WTC11 (cell line): Measurements from ENCODE around the gene NKX6-2. TPM values are rescaled to one million over a fixed set of nuclear protein-coding genes. Genes with fewer than 3 reads are reported as not detected.

Source experiments
- ATAC-seq: fragments of 200-7000 bp; cut with Tn5 transposase; 2 replicates; pipeline ENCODE4 v1.10.0; 2021; ENCODE audit warnings: mild to moderate bottlenecking, moderate library complexity
- CTCF ChIA-PET: fragments of 300-600 bp; sonication (Branson Sonifier 250); formaldehyde crosslinking; loops from one replicate; lab custom pipeline; 2021; ENCODE audit warnings: antibody characterized with exemption; lab: Charles Lee
- POLR2A ChIA-PET: fragments of 350-600 bp; sonication (Branson Sonifier 250); formaldehyde crosslinking; loops from one replicate; lab custom pipeline; 2021; ENCODE audit warnings: antibody characterized with exemption; lab: Charles Lee
- DNase-seq: peaks from one replicate; pipeline ENCODE4 v3.0.0; 2021; ENCODE audit warnings: low spot score
- H3K27ac Mint-ChIP-seq: 2 replicates; pipeline ENCODE4 v1.8.0; 2021; ENCODE audit warnings: mixed read lengths
- H3K27me3 Mint-ChIP-seq: 2 replicates; pipeline ENCODE4 v1.8.0; 2021; ENCODE audit warnings: low read depth, mild to moderate bottlenecking, moderate library complexity, mixed read lengths
- H3K36me3 Mint-ChIP-seq: 2 replicates; pipeline ENCODE4 v1.8.0; 2021; ENCODE audit warnings: mixed read lengths
- H3K4me1 Mint-ChIP-seq: 2 replicates; pipeline ENCODE4 v1.8.0; 2022; ENCODE audit warnings: mixed read lengths
- H3K4me3 Mint-ChIP-seq: 2 replicates; pipeline ENCODE4 v1.8.0; 2021; ENCODE audit warnings: mild to moderate bottlenecking, moderate library complexity, mixed read lengths
- H3K9me3 Mint-ChIP-seq: 2 replicates; pipeline ENCODE4 v1.8.0; 2021; ENCODE audit warnings: mixed read lengths
- ATF3 ChIP-seq: sonication (generic); formaldehyde crosslinking; conservative IDR thresholded peaks from 2 replicates; pipeline ENCODE4 v1.8.1; 2022; ENCODE audit warnings: mild to moderate bottlenecking, missing genetic modification reagents
- E2F1 ChIP-seq: sonication (generic); formaldehyde crosslinking; IDR thresholded peaks from 2 replicates; pipeline ENCODE4 v1.8.0; 2022; ENCODE audit warnings: mild to moderate bottlenecking, missing genetic modification reagents
- EMX1 ChIP-seq: fragments of 250-450 bp; sonication (Bioruptor Pico); IDR thresholded peaks from 2 replicates; pipeline ENCODE4 v1.8.0; 2021; ENCODE audit warnings: mild to moderate bottlenecking
- JAZF1 ChIP-seq: fragments of 250-450 bp; sonication (Bioruptor Pico); IDR thresholded peaks from 2 replicates; pipeline ENCODE4 v1.9.0; 2021; ENCODE audit warnings: moderate library complexity, mild to moderate bottlenecking, inconsistent platforms
- NFE2L1 ChIP-seq: sonication (generic); formaldehyde crosslinking; IDR thresholded peaks from 2 replicates; pipeline ENCODE4 v1.8.1; 2023; ENCODE audit warnings: missing genetic modification reagents
- TEAD4 ChIP-seq: sonication (generic); formaldehyde crosslinking; IDR thresholded peaks from 2 replicates; pipeline ENCODE4 v1.8.0; 2022; ENCODE audit warnings: mild to moderate bottlenecking, missing genetic modification reagents
- total RNA-seq: library from RNA; stranded (reverse); gene quantifications from 3 replicates; pipeline ENCODE4 v1.2.3, GENCODE V29; 2021
- TF ChIP-seq, protein P1 (sequence below): fragments of 200-600 bp; IDR thresholded peaks from 2 replicates; pipeline ENCODE4 v1.8.0; 2022; ENCODE audit warnings: antibody characterized with exemption
- TF ChIP-seq, protein P2 (sequence below): sonication (generic); formaldehyde crosslinking; conservative IDR thresholded peaks from 2 replicates; pipeline ENCODE4 v1.8.1; 2023; ENCODE audit warnings: mild to moderate bottlenecking, low read depth, missing genetic modification reagents, moderate library complexity
- TF ChIP-seq, protein P3 (sequence below): sonication (generic); formaldehyde crosslinking; IDR thresholded peaks from 2 replicates; pipeline ENCODE4 v1.8.1; 2023; ENCODE audit warnings: mild to moderate bottlenecking, moderate library complexity, missing genetic modification reagents

NKX6-2 gene
- total RNA-seq, 1 experiment from 2014 or later, result 0.15 TPM

DNA sequence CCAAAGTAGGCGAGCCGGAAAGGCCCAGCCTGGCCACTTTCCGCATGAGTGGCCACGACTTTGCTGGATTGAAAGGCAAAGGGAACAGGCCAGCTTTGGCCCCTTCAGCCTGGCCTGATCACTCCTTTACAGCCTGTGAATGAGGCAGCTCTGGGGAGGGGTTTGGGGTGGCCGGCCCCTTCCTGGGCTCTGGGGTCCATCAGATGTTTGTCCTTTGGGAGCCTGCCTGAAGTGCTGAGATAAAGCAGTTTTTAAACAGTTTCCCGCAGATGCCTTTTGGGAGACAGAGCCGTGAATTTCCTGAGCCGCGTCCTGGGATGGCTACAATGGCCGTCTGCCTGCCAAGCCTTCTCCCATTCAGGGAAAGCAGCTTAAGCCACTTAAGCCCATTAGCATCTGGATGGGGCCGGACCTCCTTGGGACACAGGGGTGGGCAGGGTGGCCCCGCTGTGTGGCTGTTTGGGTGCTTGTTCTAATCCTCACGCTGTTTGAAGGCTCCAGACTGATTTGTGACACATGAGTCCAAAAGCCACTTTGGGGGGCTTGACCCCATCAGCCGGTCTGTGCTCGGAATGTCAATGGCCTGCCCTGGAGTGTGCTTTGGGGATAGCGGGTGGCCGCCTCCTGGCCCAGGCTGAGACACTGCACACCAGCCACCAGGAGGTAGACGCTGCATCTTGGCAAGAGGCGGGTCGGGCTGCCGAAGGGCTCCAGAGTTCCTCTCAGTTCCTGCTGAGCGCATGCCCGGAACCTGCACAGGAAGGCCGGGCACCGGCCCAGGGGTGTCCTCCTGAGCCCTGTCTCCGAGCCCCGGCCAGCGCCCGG, 38.9 kb downstream of the NKX6-2 start (continued):
- TF ChIP-seq E2F1 (CRISPR knock-in tag), result no peak

DNA sequence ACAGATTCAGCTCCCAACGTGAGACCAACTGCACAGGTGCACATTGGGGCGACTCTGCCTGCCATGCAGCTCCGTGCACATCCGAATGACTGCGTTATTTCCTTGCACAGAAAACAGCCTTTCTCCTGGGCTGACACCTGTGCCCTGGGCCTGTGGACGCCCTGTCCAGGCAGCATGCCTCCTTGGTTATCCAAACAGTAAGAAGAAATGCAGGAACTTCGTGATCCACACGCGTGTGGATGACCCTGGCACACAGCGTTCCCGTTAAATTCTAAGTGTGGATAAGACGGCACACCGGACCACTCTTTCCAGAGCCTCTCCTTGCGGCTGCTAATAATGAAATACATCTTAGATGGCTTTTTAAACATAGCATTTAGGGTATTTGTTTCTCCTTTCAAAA, 39.6 kb downstream of the NKX6-2 start:
- ChIA-PET POLR2A (no interaction called here), CTCF (interaction anchor here (0.7 kb wide), 1 partner anchor 578 kb away, joined by 4 read pairs; no protein-coding TSS in a partner anchor)
- no peak for ATAC-seq

GRCh38 chr10:132745971-132746370, 40.0 kb downstream of the NKX6-2 start:
- Mint-ChIP-seq H3K4me1 (peaks cover 24% of the 10 kb centered on the region), H3K9me3 (no peaks in the 10 kb centered on the region), H3K27me3 (no peaks in the 10 kb centered on the region), H3K27ac (peak overlapping the region; percentile 60), H3K36me3 (no peaks in the 10 kb centered on the region), H3K4me3 (no peak overlapping the region)
- TF ChIP-seq, protein P1, sequence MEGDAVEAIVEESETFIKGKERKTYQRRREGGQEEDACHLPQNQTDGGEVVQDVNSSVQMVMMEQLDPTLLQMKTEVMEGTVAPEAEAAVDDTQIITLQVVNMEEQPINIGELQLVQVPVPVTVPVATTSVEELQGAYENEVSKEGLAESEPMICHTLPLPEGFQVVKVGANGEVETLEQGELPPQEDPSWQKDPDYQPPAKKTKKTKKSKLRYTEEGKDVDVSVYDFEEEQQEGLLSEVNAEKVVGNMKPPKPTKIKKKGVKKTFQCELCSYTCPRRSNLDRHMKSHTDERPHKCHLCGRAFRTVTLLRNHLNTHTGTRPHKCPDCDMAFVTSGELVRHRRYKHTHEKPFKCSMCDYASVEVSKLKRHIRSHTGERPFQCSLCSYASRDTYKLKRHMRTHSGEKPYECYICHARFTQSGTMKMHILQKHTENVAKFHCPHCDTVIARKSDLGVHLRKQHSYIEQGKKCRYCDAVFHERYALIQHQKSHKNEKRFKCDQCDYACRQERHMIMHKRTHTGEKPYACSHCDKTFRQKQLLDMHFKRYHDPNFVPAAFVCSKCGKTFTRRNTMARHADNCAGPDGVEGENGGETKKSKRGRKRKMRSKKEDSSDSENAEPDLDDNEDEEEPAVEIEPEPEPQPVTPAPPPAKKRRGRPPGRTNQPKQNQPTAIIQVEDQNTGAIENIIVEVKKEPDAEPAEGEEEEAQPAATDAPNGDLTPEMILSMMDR, result no peak
- POLR2A ChIA-PET, result no interaction called here
- ATAC-seq (no peak), DNase-seq (no peak)
- CTCF ChIA-PET, result interaction anchor here (0.7 kb wide), 1 partner anchor 579 kb away, joined by 4 read pairs; no protein-coding TSS in a partner anchor

More for the DNA sequence above, 39.6 kb downstream of the NKX6-2 start:
- Mint-ChIP-seq H3K27me3 (no peaks in the 10 kb centered on the region), H3K9me3 (no peaks in the 10 kb centered on the region), H3K4me3 (no peak overlapping the region), H3K27ac (peak overlapping the region; percentile 60), H3K4me1 (peaks cover 24% of the 10 kb centered on the region), H3K36me3 (no peaks in the 10 kb centered on the region)
- DNase-seq, result no peak
- TF ChIP-seq, protein P2, sequence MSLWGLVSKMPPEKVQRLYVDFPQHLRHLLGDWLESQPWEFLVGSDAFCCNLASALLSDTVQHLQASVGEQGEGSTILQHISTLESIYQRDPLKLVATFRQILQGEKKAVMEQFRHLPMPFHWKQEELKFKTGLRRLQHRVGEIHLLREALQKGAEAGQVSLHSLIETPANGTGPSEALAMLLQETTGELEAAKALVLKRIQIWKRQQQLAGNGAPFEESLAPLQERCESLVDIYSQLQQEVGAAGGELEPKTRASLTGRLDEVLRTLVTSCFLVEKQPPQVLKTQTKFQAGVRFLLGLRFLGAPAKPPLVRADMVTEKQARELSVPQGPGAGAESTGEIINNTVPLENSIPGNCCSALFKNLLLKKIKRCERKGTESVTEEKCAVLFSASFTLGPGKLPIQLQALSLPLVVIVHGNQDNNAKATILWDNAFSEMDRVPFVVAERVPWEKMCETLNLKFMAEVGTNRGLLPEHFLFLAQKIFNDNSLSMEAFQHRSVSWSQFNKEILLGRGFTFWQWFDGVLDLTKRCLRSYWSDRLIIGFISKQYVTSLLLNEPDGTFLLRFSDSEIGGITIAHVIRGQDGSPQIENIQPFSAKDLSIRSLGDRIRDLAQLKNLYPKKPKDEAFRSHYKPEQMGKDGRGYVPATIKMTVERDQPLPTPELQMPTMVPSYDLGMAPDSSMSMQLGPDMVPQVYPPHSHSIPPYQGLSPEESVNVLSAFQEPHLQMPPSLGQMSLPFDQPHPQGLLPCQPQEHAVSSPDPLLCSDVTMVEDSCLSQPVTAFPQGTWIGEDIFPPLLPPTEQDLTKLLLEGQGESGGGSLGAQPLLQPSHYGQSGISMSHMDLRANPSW (CRISPR knock-in tag), result no peak
- TF ChIP-seq TEAD4 (CRISPR knock-in tag), result no peak

DNA sequence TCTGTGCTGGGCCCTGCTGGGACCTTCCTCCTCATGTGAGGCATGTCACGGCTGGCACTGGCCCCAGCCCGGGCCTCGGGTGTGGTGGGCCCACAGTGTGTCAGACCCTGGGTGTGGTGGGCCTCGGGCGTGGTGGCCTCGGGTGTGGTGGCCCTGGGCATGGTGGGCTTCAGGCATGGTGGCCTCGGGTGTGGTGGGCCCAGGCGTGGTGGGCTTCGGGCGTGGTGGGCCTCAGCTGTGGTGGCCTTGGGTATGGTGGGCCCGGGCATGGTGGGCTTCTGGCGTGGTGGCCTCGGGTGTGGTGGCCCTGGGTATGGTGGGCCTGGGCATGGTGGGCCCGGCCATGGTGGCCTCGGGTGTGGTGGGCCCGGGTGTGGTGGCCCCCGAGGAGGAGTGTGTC, 40.4 kb downstream of the NKX6-2 start:
- no peak overlapping the region for H3K27ac Mint-ChIP-seq
- ATAC-seq (no peak), DNase-seq (no peak)
- no peaks in the 10 kb centered on the region for H3K27me3 Mint-ChIP-seq
- CTCF ChIA-PET, result no interaction called here
- TF ChIP-seq, protein P3, sequence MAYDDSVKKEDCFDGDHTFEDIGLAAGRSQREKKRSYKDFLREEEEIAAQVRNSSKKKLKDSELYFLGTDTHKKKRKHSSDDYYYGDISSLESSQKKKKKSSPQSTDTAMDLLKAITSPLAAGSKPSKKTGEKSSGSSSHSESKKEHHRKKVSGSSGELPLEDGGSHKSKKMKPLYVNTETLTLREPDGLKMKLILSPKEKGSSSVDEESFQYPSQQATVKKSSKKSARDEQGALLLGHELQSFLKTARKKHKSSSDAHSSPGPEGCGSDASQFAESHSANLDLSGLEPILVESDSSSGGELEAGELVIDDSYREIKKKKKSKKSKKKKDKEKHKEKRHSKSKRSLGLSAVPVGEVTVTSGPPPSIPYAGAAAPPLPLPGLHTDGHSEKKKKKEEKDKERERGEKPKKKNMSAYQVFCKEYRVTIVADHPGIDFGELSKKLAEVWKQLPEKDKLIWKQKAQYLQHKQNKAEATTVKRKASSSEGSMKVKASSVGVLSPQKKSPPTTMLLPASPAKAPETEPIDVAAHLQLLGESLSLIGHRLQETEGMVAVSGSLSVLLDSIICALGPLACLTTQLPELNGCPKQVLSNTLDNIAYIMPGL, result no peak
- TF ChIP-seq JAZF1 (CRISPR knock-in tag) (no peak), ATF3 (no peak), EMX1 (CRISPR knock-in tag) (no peak), NFE2L1 (CRISPR knock-in tag) (no peak)
- no peaks in the 10 kb centered on the region for H3K36me3 Mint-ChIP-seq
- POLR2A ChIA-PET, result no interaction called here
- no peak overlapping the region for H3K4me3 Mint-ChIP-seq
- no peaks in the 10 kb centered on the region for H3K9me3 Mint-ChIP-seq
- H3K4me1 Mint-ChIP-seq, result peaks cover 24% of the 10 kb centered on the region
